B cell (primary cell): Measurements from ENCODE around the gene NF2. TPM values are rescaled to one million over a fixed set of nuclear protein-coding genes. Genes with fewer than 3 reads are reported as not detected.

Experiments used
- ATAC-seq: fragments of 200-7000 bp; cut with Tn5 transposase; one replicate; pipeline ENCODE4 v1.10.0; 2021; ENCODE audit warnings: low read depth, mild to moderate bottlenecking, moderate number of reproducible peaks, moderate library complexity
- CTCF ChIA-PET: fragments of 350-600 bp; sonication (Branson Sonifier 250); formaldehyde crosslinking; loops from one replicate; lab custom pipeline; 2021; ENCODE audit warnings: antibody characterized with exemption, inconsistent platforms; lab: Charles Lee
- POLR2A ChIA-PET: fragments of 350-600 bp; sonication (Branson Sonifier 250); formaldehyde crosslinking; loops from one replicate; lab custom pipeline; 2021; ENCODE audit warnings: antibody characterized with exemption; lab: Charles Lee
- DNase-seq: peaks from one replicate; pipeline ENCODE4 v3.0.0; 2013
- H2AFZ ChIP-seq: 2 replicates; pipeline ENCODE4 v1.6.1; 2012; ENCODE audit warnings: mild to moderate bottlenecking, low read depth, low read length; ENCODE audit not compliant: insufficient read depth, poor library complexity, severe bottlenecking
- H3K27ac ChIP-seq, 2 donors: 1 replicate in 1 of 2; 2 replicates in 1 of 2; pipeline ENCODE4 v1.5.1; 2012 to 2013; ENCODE audit warnings: low read length in 2 of 2, mild to moderate bottlenecking in 2 of 2, moderate library complexity in 1 of 2
- H3K27me3 ChIP-seq, 4 experiments: fragments of 200-600 bp in 1 of 4; sonication (generic) in 1 of 4; replicated peaks in 1 of 4; 1 replicate in 2 of 4; 2 replicates in 2 of 4; pipeline versions ENCODE4 v1.6.1 to v1.7.0; 2013 to 2016; ENCODE audit warnings: low read length in 3 of 4, mild to moderate bottlenecking in 2 of 4, mixed read lengths in 1 of 4, moderate library complexity in 1 of 4; ENCODE audit not compliant: insufficient read depth in 4 of 4, control insufficient read depth in 3 of 4; ENCODE audit errors: control extremely low read depth in 1 of 4
- H3K36me3 ChIP-seq, 2 experiments: replicated peaks in 1 of 2; 1 replicate in 1 of 2; 2 replicates in 1 of 2; pipeline versions ENCODE4 v1.6.1 to v1.7.1; 2013; ENCODE audit warnings: low read length in 1 of 2; ENCODE audit not compliant: insufficient read depth in 2 of 2, control insufficient read depth in 1 of 2; ENCODE audit errors: control extremely low read depth in 1 of 2, extremely low read depth in 1 of 2
- H3K4me1 ChIP-seq, 2 donors: fragments of 200-600 bp in 1 of 2; sonication (generic) in 1 of 2; 1 replicate in 1 of 2; 2 replicates in 1 of 2; pipeline versions ENCODE4 v1.5.1 to v1.6.1; 2013 to 2017; ENCODE audit warnings: low read length in 2 of 2; ENCODE audit not compliant: control insufficient read depth in 2 of 2, insufficient read depth in 2 of 2
- H3K4me2 ChIP-seq: replicated peaks from 2 replicates; pipeline ENCODE3; 2012; ENCODE audit warnings: mild to moderate bottlenecking, low read depth, low read length; ENCODE audit not compliant: poor library complexity, severe bottlenecking
- H3K4me3 ChIP-seq, 5 experiments: fragments of 200-600 bp in 1 of 5; sonication (generic) in 1 of 5; 1 replicate in 3 of 5; 2 replicates in 2 of 5; pipeline versions ENCODE4 v1.5.1 to v1.7.0; 2011 to 2016; ENCODE audit warnings: low read length in 4 of 5, mild to moderate bottlenecking in 4 of 5, low read depth in 2 of 5, control low read depth in 1 of 5, moderate library complexity in 1 of 5; ENCODE audit not compliant: insufficient read depth in 1 of 5; ENCODE audit errors: control extremely low read depth in 1 of 5, extremely low read depth in 1 of 5
- H3K79me2 ChIP-seq: fragments of 200-600 bp; sonication (generic); one replicate; pipeline ENCODE4 v1.6.0; 2016; ENCODE audit warnings: low read length; ENCODE audit not compliant: control insufficient read depth, insufficient read depth
- H3K9ac ChIP-seq: fragments of 200-600 bp; sonication (generic); 2 replicates; pipeline ENCODE4 v1.6.1; 2017; ENCODE audit warnings: mild to moderate bottlenecking, low read length, moderate library complexity
- H3K9me3 ChIP-seq, 3 donors: one replicate each; pipeline versions ENCODE4 v1.6.1 to v1.7.1; 2013; ENCODE audit warnings: low read length in 2 of 3; ENCODE audit not compliant: control insufficient read depth in 2 of 3, insufficient read depth in 1 of 3; ENCODE audit errors: control extremely low read depth in 1 of 3
- H4K20me1 ChIP-seq: 2 replicates; pipeline ENCODE4 v1.6.0; 2012; ENCODE audit warnings: mild to moderate bottlenecking, low read length; ENCODE audit not compliant: insufficient read depth, control insufficient read depth, poor library complexity, severe bottlenecking
- H3K27ac Mint-ChIP-seq: one replicate; pipeline ENCODE4 v1.8.0; 2021; ENCODE audit warnings: mixed read lengths
- H3K27me3 Mint-ChIP-seq: one replicate; pipeline ENCODE4 v1.8.0; 2021; ENCODE audit warnings: mixed read lengths
- H3K4me1 Mint-ChIP-seq: one replicate; pipeline ENCODE4 v1.8.0; 2021; ENCODE audit warnings: mixed read lengths
- H3K4me3 Mint-ChIP-seq: one replicate; pipeline ENCODE4 v1.8.0; 2021; ENCODE audit warnings: mixed read lengths
- H3K9me3 Mint-ChIP-seq: one replicate; pipeline ENCODE4 v1.8.0; 2022; ENCODE audit warnings: mixed read lengths; ENCODE audit not compliant: insufficient read depth
- CTCF ChIP-seq: fragments of 200-600 bp; IDR thresholded peaks from one replicate; pipeline ENCODE4 v1.8.0; 2022; ENCODE audit warnings: antibody characterized with exemption, mild to moderate bottlenecking
- EZH2 ChIP-seq: IDR thresholded peaks from 2 replicates; pipeline ENCODE4 v1.6.1; 2012; ENCODE audit warnings: borderline replicate concordance, low read depth, mild to moderate bottlenecking, moderate library complexity, low read length; ENCODE audit not compliant: insufficient read depth, poor library complexity, severe bottlenecking
- WGBS: methylation state at CpG from one replicate; pipeline ENCODE4 v1.1.5; 2013; ENCODE audit warnings: missing lambda C conversion rate; ENCODE audit not compliant: insufficient coverage; 5-methylcytosine and 5-hydroxymethylcytosine counted together
- intact Hi-C: fragments of 100-400 bp; cut with micrococcal nuclease; formaldehyde crosslinking; loops from one replicate; pipeline ENCODE4 v1.10.0; 2022
- polyA plus RNA-seq: library from polyadenylated mRNA; depleted of rRNA; stranded (reverse); fragments of >200 nt; gene quantifications from 2 replicates; pipeline ENCODE4 v1.2.3, GENCODE V29; 2012
- total RNA-seq, 2 donors: library from RNA; stranded (reverse); fragments of 120-200 nt in 1 of 2; gene quantifications; 1 replicate in 1 of 2; 2 replicates in 1 of 2; pipeline versions ENCODE4 v1.2.3 to v1.2.4, GENCODE V29; 2013 to 2022

NF2 gene
- total and polyA plus RNA-seq, 2 donors (not counting 1 experiment from before 2014, with no cell fraction given) = 9.4 to 26.6 TPM

GRCh38 chr22:29737251-29738117 lies 134.1 kb downstream of the NF2 start:
- ATAC-seq (no peak), DNase-seq (no peak)
- Histone ChIP-seq H3K4me1 (no peaks in the 10 kb centered on the region), H3K9ac (no peak overlapping the region), H4K20me1 (no peaks in the 10 kb centered on the region), H3K9me3 (peaks cover 0 to 3% (median 0%) of the 10 kb centered on the region in 3 donors), H3K27me3 (no peaks in the 10 kb centered on the region), H3K27ac (no peak overlapping the region), H3K79me2 (no peaks in the 10 kb centered on the region), H3K4me3 (no peak overlapping the region), H2AFZ (no peak overlapping the region), H3K4me2 (no peak overlapping the region), H3K36me3 (peaks cover 0 to 20% of the 10 kb centered on the region in 2 experiments)
- intact Hi-C loops = no loop called here
- no peak for TF ChIP-seq CTCF
- Mint-ChIP-seq H3K27me3 (no peaks in the 10 kb centered on the region), H3K9me3 (no peaks in the 10 kb centered on the region), H3K27ac (no peak overlapping the region), H3K4me3 (no peak overlapping the region), H3K4me1 (no peaks in the 10 kb centered on the region)
- POLR2A ChIA-PET = interaction anchor here (0.7 kb wide), 1 partner anchor 374 kb away, joined by 3 read pairs; no protein-coding TSS in a partner anchor
- CTCF ChIA-PET = interaction anchor here (0.5 kb wide), 1 partner anchor 1456 kb away, joined by 3 read pairs; no protein-coding TSS in a partner anchor
- 96% methylated on average over 22 of the region's 22 CpGs for WGBS

- ChIA-PET CTCF (no interaction called here), POLR2A (interaction anchor here (0.6 kb wide), 1 partner anchor 46 kb away, joined by 3 read pairs; no protein-coding TSS in a partner anchor)
- Histone ChIP-seq H3K9me3 (peaks cover 0 to 3% (median 0%) of the 10 kb centered on the region in 3 donors), H3K4me3 (no peak overlapping the region), H3K27me3 (no peaks in the 10 kb centered on the region), H3K4me1 (no peaks in the 10 kb centered on the region), H3K27ac (no peak overlapping the region), H2AFZ (no peak overlapping the region), H3K36me3 (peaks cover 0 to 20% of the 10 kb centered on the region in 2 experiments), H4K20me1 (no peaks in the 10 kb centered on the region), H3K9ac (no peak overlapping the region), H3K79me2 (no peaks in the 10 kb centered on the region), H3K4me2 (no peak overlapping the region)
- Mint-ChIP-seq H3K27ac (no peak overlapping the region), H3K4me3 (no peak overlapping the region), H3K4me1 (no peaks in the 10 kb centered on the region), H3K9me3 (no peaks in the 10 kb centered on the region), H3K27me3 (no peaks in the 10 kb centered on the region)
- ATAC-seq (no peak), DNase-seq (no peak)
- 96% methylated on average over 9 of the region's 15 CpGs for WGBS
- intact Hi-C loops = no loop called here
- TF ChIP-seq EZH2 = no peak
- no peak for TF ChIP-seq CTCF
Observed at GRCh38 chr22:29738118-29738815, 134.8 kb downstream of the NF2 start.
